ENCODE measurements around the gene NKTR.
A peak's percentile ranks its signal among the peaks of the same experiment; 100 is the strongest.

The NKTR gene

GRCh38 chr3:42600958-42601675 lies 631 bp downstream of the NKTR start:
- Histone ChIP-seq H3K4me1 (ENCODE audit: control insufficient read depth, insufficient read depth, low read length) (no peaks in the 10 kb centered on the region), H3K27ac (ENCODE audit: extremely low read depth, low read depth, low read length) (peak overlapping the region; percentile 75), H3K36me3 (ENCODE audit: control insufficient read depth in 2 of 2, insufficient read depth in 1 of 2, low read length in 2 of 2) (peaks cover 10 to 29% of the 10 kb centered on the region in 2 experiments; a peak in 2 of 3 replicates), H3K9me3 (ENCODE audit: control insufficient read depth, insufficient read depth, low read depth, low read length) (no peaks in the 10 kb centered on the region), H3K4me3 (ENCODE audit: low read depth, low read length) (peak overlapping the region; percentile 93)
- POLR2A ChIA-PET: interaction anchor here (0.6 to 2.7 kb wide), 12 partner anchors 8 to 274 kb away, joined by 3 to 60 read pairs (median 4); partner anchors contain the start of genes SEC22C and SS18L2
- CTCF ChIA-PET: interaction anchor here (0.6 to 1.3 kb wide), 4 partner anchors 11 to 145 kb away, joined by 3 to 4 read pairs (median 3); partner anchors contain the start of gene SS18L2
- TF ChIP-seq PRDM10 (tag by site-specific recombination; IDR thresholded peaks at IDR 0.05): no peak
- no peak for TF ChIP-seq ZNF132 (tag by site-specific recombination; IDR thresholded peaks at IDR 0.05; ENCODE audit: borderline replicate concordance)
- no peak for TF ChIP-seq ZNF184 (tag by site-specific recombination; IDR thresholded peaks at IDR 0.05)
- 0 out of 2 replicates have a peak, but pooled peaks have one; percentile 3 for TF ChIP-seq ZBTB48 (tag by site-specific recombination; IDR thresholded peaks at IDR 0.05)
- no peak for TF ChIP-seq ZNF121 (tag by site-specific recombination; IDR thresholded peaks at IDR 0.05)
- no peak for TF ChIP-seq ZNF266 (tag by site-specific recombination; IDR thresholded peaks at IDR 0.05; ENCODE audit: low read depth)
- TF ChIP-seq ZNF664 (tag by site-specific recombination; IDR thresholded peaks at IDR 0.05): no peak
- no peak for TF ChIP-seq ZNF639 (tag by site-specific recombination; IDR thresholded peaks at IDR 0.05)
- TF ChIP-seq ZNF280C (tag by site-specific recombination; IDR thresholded peaks at IDR 0.05): no peak
- TF ChIP-seq ZNF335 (tag by site-specific recombination; conservative IDR thresholded peaks at IDR 0.05): peak; percentile 57
- no peak for TF ChIP-seq REPIN1 (tag by site-specific recombination; IDR thresholded peaks at IDR 0.05; ENCODE audit: low read depth)
- TF ChIP-seq PATZ1 (tag by site-specific recombination; IDR thresholded peaks at IDR 0.05): no peak
- no peak for TF ChIP-seq ZNF362 (tag by site-specific recombination; IDR thresholded peaks at IDR 0.05)
- TF ChIP-seq PRDM4 (tag by site-specific recombination; IDR thresholded peaks at IDR 0.05): no peak
- TF ChIP-seq ZNF248 (tag by site-specific recombination; IDR thresholded peaks at IDR 0.05): no peak
- TF ChIP-seq ZNF311 (tag by site-specific recombination; IDR thresholded peaks at IDR 0.05; ENCODE audit: borderline replicate concordance): no peak
- TF ChIP-seq FEZF1 (tag by site-specific recombination; IDR thresholded peaks at IDR 0.05): no peak
- TF ChIP-seq ZBTB11 (tag by site-specific recombination; conservative IDR thresholded peaks at IDR 0.05; ENCODE audit: low read depth): peak; percentile 53
